Measurements from ENCODE around the gene GPR171. TPM values are rescaled to one million over a fixed set of nuclear protein-coding genes. Genes with fewer than 3 reads are reported as not detected.

Gene GPR171
- total RNA-seq, 2 experiments from 2014 or later: 70.7 to 74.0 TPM

- ChIA-PET CTCF (interaction anchor here (1.2 to 1.6 kb wide), 2 partner anchors 13 to 45 kb away, joined by 3 to 7 read pairs; no protein-coding TSS in a partner anchor), POLR2A (no interaction called here)
- Mint-ChIP-seq H3K4me3 (no peak overlapping the region), H3K4me1 (ENCODE audit: low read depth) (peaks cover 47% of the 10 kb centered on the region), H3K9me3 (no peaks in the 10 kb centered on the region), H3K36me3 (no peaks in the 10 kb centered on the region), H3K27me3 (no peaks in the 10 kb centered on the region), H3K27ac (no peak overlapping the region)
- intact Hi-C loops (cut with micrococcal nuclease): no loop called here
- DNase-seq: no peak
Measured at GRCh38 chr3:151213151-151213550, 10.1 kb upstream of the GPR171 start.

DNA sequence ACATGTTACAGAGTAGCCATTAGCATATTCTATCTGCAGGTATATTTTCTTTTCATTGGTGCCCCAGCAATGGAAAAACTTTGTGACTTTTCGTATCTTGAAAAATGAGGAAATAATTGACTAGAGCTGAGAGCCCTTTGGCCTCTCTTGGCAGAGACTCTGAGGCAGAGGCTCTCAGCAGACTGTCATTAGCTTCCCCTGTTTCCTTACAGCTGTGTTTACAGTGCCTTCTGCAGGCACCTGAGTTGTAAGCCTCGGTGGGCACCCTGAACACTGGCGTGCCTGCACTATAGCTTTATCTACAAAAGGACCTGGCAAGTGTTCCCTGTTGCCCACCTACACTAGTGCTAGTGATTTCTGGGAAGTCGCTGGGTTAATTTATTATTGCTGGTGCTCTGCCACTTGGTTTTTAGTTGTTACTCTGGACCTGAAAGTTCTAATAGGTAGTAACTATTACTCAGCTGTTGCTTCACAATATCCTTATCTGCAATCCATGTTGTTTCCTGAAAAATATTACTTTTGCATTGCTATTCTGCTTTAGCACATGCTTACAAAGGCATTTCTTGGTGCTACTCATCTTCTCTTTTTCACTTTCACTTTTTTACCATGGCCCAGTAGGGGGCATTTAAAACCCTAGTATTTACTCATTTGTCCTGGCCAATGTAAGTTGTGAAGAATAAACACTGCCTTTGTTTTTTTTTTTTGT is 7.8 kb upstream of the GPR171 start:
- ChIA-PET POLR2A (interaction anchor here (0.6 to 2.2 kb wide), 7 partner anchors 10 to 1002 kb away, joined by 3 to 21 read pairs (median 5); no protein-coding TSS in a partner anchor), CTCF (interaction anchor here (0.6 to 2.5 kb wide), 10 partner anchors 10 to 586 kb away, joined by 3 to 22 read pairs (median 3); no protein-coding TSS in a partner anchor)
- intact Hi-C loops (cut with micrococcal nuclease): no loop called here
- no peak for DNase-seq
- Mint-ChIP-seq H3K4me1 (ENCODE audit: low read depth) (peaks cover 61% of the 10 kb centered on the region), H3K27ac (peak overlapping the region; percentile 91), H3K4me3 (peak overlapping the region; percentile 62), H3K36me3 (no peaks in the 10 kb centered on the region), H3K9me3 (no peaks in the 10 kb centered on the region), H3K27me3 (no peaks in the 10 kb centered on the region)

- ChIA-PET CTCF (interaction anchor here (0.7 to 2.5 kb wide), 4 partner anchors 8 to 41 kb away, joined by 4 to 22 read pairs (median 10); no protein-coding TSS in a partner anchor), POLR2A (interaction anchor here (0.6 to 2.2 kb wide), 7 partner anchors 9 to 448 kb away, joined by 3 to 21 read pairs (median 5); partner anchors contain the start of gene SIAH2)
- Mint-ChIP-seq H3K36me3 (no peaks in the 10 kb centered on the region), H3K9me3 (no peaks in the 10 kb centered on the region), H3K27me3 (no peaks in the 10 kb centered on the region), H3K27ac (peak overlapping the region; percentile 91), H3K4me3 (peak overlapping the region; percentile 59), H3K4me1 (ENCODE audit: low read depth) (peaks cover 72% of the 10 kb centered on the region)
- DNase-seq: peak; percentile 31
- intact Hi-C loops (cut with micrococcal nuclease): loop anchor here (1.0 kb wide), 4 partner anchors 10 to 663 kb away; partner anchors contain the start of genes EIF2A and SERP1
Measured at GRCh38 chr3:151209654-151210053, 6.6 kb upstream of the GPR171 start.

DNA sequence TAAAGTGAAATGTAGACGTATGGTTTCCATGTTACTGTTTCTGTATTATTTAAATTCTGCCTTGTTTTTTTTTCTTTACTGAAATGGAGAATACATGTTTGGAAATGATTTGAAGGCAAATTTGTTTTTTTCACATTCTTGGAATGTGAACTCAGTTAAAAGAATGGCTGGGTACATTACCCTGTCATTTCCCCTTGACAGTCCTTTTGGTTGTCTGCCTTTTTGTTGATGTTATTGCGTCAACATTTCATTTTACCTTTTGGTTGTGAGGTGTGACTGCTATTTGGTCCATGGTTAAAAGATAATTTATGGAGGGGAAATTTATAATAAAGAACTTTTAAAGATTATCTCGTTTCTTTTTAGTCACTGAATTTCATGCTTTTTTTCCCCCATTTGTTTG is 3.2 kb upstream of the GPR171 start:
- Mint-ChIP-seq H3K27ac (peak overlapping the region; percentile 98), H3K4me3 (peak overlapping the region; percentile 41), H3K9me3 (no peaks in the 10 kb centered on the region), H3K27me3 (no peaks in the 10 kb centered on the region), H3K36me3 (peaks cover 17% of the 10 kb centered on the region), H3K4me1 (ENCODE audit: low read depth) (peaks cover 75% of the 10 kb centered on the region)
- no peak for DNase-seq
- ChIA-PET POLR2A (interaction anchor here (0.6 to 3.6 kb wide), 15 partner anchors 8 to 466 kb away, joined by 3 to 20 read pairs (median 4); partner anchors contain the start of genes GPR87 and SIAH2), CTCF (interaction anchor here (0.7 to 3.8 kb wide), 4 partner anchors 14 to 1055 kb away, joined by 4 to 14 read pairs (median 6); no protein-coding TSS in a partner anchor)
- intact Hi-C loops (cut with micrococcal nuclease): loop anchor here (1.0 kb wide), 2 partner anchors 443 to 468 kb away; partner anchors contain the start of gene SIAH2

GRCh38 chr3:151205482-151205881 is 2.5 kb upstream of the GPR171 start:
- no peak for DNase-seq
- intact Hi-C loops (cut with micrococcal nuclease): loop anchor here (1.0 to 2.0 kb wide), 2 partner anchors 78 to 421 kb away; no protein-coding TSS in a partner anchor
- Mint-ChIP-seq H3K36me3 (peaks cover 23% of the 10 kb centered on the region), H3K9me3 (no peaks in the 10 kb centered on the region), H3K27me3 (no peaks in the 10 kb centered on the region), H3K4me3 (peak overlapping the region; percentile 44), H3K4me1 (ENCODE audit: low read depth) (peaks cover 70% of the 10 kb centered on the region), H3K27ac (peak overlapping the region; percentile 98)
- ChIA-PET CTCF (interaction anchor here (0.8 to 3.8 kb wide), 4 partner anchors 14 to 73 kb away, joined by 3 to 14 read pairs (median 7); partner anchors contain the start of gene P2RY14), POLR2A (interaction anchor here (0.6 to 3.6 kb wide), 17 partner anchors 9 to 446 kb away, joined by 3 to 20 read pairs (median 4); partner anchors contain the start of genes GPR87 and SIAH2)

DNA sequence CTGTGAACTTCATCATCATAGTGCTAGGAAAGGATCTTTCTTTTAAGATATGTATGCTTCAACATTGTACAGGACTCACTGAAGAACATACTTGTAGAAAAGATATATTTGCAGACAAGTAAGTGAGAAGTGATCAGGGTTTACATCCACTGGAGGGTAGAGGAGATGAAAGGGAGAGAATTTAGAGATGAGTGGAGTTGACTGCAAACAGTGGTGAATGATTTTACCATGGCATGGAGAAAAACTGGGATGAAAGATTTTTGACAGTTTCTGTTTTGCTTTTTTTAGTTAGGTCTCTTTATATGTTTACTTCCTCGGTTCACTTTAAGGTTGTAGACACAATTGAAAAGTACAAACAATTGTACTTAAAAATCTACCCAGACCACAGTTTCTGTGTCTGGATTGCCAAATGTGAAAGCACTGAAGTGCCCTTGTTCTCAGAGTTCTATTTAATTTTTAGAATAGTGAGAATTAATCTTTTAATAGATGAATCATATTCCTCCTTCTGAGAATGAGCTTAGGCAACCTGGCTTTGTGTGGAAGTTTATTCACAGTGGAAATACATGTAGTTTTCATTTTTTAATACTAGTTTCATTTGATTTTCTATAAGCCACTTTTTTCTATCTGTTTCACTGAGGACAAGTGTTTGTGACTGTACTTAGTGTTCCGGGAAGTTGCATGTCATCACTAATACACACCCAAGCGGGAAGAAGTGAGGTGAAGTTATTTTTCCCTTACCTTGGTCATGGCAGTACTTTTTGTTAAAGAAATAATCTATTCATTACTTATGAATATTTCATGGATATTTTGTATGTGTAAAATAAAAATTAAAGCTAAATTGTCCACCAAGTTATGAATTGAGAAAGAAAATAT is 1.8 kb upstream of the GPR171 start:
- Mint-ChIP-seq H3K9me3 (no peaks in the 10 kb centered on the region), H3K36me3 (peaks cover 30% of the 10 kb centered on the region), H3K27me3 (no peaks in the 10 kb centered on the region), H3K4me1 (ENCODE audit: low read depth) (peaks cover 67% of the 10 kb centered on the region), H3K4me3 (peak overlapping the region; percentile 57), H3K27ac (peak overlapping the region; percentile 98)
- POLR2A ChIA-PET: interaction anchor here (0.7 to 3.6 kb wide), 9 partner anchors 9 to 445 kb away, joined by 3 to 20 read pairs (median 6); partner anchors contain the start of gene SIAH2
- intact Hi-C loops (cut with micrococcal nuclease): loop anchor here (1.0 to 5.0 kb wide), 7 partner anchors 79 to 1958 kb away; partner anchors contain the start of genes RAP2B and SELENOT
- no peak for DNase-seq
- CTCF ChIA-PET: interaction anchor here (0.8 to 3.8 kb wide), 4 partner anchors 13 to 74 kb away, joined by 3 to 14 read pairs (median 7); partner anchors contain the start of gene P2RY14

DNA sequence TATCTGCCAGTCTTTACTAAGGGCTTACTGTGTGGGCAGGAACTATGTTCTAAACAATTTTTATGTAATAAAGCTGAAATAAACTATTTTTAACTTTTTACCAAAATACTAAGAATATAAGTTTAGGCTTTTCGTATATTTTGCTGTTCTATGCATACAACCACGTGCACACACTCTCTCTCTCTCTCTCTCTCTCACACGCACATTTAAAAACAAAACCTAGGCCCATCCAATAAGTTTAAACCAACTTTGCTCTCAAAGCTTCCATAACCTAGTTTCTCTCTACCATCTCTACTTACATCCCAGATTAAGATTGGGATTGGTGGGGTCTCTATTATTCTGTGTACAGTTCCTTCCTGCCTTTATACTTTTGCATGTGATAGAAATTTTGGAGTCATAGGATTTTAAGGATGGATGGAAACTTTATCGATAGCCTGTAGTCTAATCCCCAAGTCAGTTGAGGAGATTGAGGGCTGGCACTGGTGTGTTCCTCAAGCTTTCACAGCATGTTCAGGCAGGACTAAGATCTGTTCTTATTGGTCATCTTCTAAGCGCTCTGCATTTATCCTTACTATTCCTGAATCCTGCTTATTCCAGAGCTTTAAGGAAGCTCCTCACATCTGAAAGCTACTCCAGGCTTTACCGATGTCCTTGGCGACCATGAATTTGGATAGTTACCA is 1.8 kb downstream of the GPR171 start:
- peak overlapping the region; percentile 86 for H3K4me3 Mint-ChIP-seq
- H3K4me1 Mint-ChIP-seq (ENCODE audit: low read depth): peaks cover 59% of the 10 kb centered on the region

DNA sequence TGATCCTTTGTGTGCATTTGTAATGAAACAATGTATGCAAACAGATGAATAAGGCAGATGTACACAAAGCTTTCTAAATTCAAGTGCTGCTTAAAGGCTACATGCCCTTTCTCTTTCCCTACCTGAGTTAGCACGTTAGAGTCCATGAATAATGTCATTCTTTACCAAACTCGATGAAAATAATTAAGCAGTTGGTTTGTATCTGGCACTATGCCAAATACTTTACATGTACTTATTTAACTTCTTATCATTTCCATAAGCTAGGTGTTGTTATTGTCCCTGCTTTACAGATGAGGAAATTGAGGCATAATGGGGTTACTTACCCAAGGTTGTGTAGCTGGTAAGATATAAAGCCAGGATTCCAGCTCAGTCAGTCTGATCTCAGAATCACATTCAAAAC is 2.4 kb downstream of the GPR171 start:
- peaks cover 57% of the 10 kb centered on the region for H3K4me1 Mint-ChIP-seq (ENCODE audit: low read depth)

More for the DNA sequence above, 1.8 kb downstream of the GPR171 start:
- H3K9me3 Mint-ChIP-seq: no peaks in the 10 kb centered on the region
- intact Hi-C loops (cut with micrococcal nuclease): loop anchor here (5.0 kb wide), 5 partner anchors 599 to 1961 kb away; partner anchors contain the start of genes RAP2B and SELENOT
- peak overlapping the region; percentile 99 for H3K27ac Mint-ChIP-seq
- no peak for DNase-seq
- POLR2A ChIA-PET: interaction anchor here (0.6 to 5.1 kb wide), 14 partner anchors 9 to 1073 kb away, joined by 3 to 111 read pairs (median 8); partner anchors contain the start of genes MBNL1 and SIAH2
- no peaks in the 10 kb centered on the region for H3K27me3 Mint-ChIP-seq
- CTCF ChIA-PET: interaction anchor here (0.9 to 4.4 kb wide), 8 partner anchors 9 to 440 kb away, joined by 3 to 43 read pairs (median 4); no protein-coding TSS in a partner anchor
- peaks cover 53% of the 10 kb centered on the region for H3K36me3 Mint-ChIP-seq

DNA sequence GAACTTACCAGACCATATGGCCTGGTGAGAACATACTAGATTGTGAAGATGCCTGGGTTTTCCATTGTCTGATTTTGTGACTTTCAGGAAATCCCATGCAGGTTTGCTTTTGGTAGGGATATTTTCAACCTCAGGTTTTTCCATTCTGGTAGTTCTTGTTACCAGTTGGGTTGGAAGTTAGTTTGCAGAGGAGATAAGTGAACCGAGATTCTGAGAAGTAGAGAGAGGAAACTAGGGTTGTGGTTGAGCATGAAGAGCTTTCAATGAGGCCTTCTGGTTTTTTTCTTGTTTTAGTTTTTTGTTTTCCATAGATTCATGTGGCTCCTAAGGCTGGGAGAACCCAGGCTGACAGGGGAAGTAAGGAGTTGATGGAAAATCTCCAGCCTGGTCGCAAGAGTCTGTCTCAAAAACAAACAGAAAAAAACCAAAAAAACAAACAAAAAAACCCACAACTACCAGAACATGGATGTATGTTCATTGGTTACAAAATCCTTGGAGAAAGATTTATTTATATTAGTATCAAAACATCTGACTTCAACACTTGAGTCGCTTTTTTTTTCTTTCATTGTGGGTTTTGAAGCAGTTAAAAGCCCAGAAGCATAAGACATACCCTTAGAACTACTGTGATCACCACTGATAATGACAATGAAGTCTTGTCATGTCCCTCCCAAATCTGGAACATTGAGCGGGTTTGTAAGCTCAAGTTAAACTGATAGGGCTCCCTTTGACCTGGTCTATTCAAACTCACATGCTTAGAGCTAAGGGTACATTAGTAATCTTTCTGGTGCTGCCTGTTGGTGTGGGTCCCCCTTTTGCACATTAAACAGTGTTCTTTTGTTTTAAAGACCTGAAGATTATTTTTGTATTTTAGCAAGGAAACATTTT is 3.2 kb downstream of the GPR171 start:
- Mint-ChIP-seq H3K27me3 (no peaks in the 10 kb centered on the region), H3K4me1 (ENCODE audit: low read depth) (peaks cover 50% of the 10 kb centered on the region), H3K9me3 (no peaks in the 10 kb centered on the region), H3K27ac (peak overlapping the region; percentile 99), H3K36me3 (peaks cover 57% of the 10 kb centered on the region), H3K4me3 (peak overlapping the region; percentile 86)
- no peak for DNase-seq
- ChIA-PET POLR2A (interaction anchor here (0.8 to 5.1 kb wide), 10 partner anchors 8 to 1069 kb away, joined by 3 to 111 read pairs (median 8); partner anchors contain the start of genes MBNL1 and SIAH2), CTCF (interaction anchor here (0.8 to 4.4 kb wide), 6 partner anchors 8 to 415 kb away, joined by 3 to 43 read pairs (median 4); no protein-coding TSS in a partner anchor)
- intact Hi-C loops (cut with micrococcal nuclease): loop anchor here (1.0 to 5.0 kb wide), 8 partner anchors 8 to 1963 kb away; partner anchors contain the start of genes RAP2B and SELENOT

More for the DNA sequence above, 2.4 kb downstream of the GPR171 start:
- ChIA-PET CTCF (interaction anchor here (0.9 to 4.4 kb wide), 8 partner anchors 10 to 439 kb away, joined by 3 to 43 read pairs (median 4); no protein-coding TSS in a partner anchor), POLR2A (interaction anchor here (0.8 to 5.1 kb wide), 11 partner anchors 9 to 1073 kb away, joined by 3 to 111 read pairs (median 9); partner anchors contain the start of genes MBNL1 and SIAH2)
- Mint-ChIP-seq H3K36me3 (peaks cover 57% of the 10 kb centered on the region), H3K27ac (peak overlapping the region; percentile 99), H3K4me3 (peak overlapping the region; percentile 86), H3K27me3 (no peaks in the 10 kb centered on the region), H3K9me3 (no peaks in the 10 kb centered on the region)
- intact Hi-C loops (cut with micrococcal nuclease): loop anchor here (5.0 kb wide), 5 partner anchors 598 to 1962 kb away; partner anchors contain the start of genes RAP2B and SELENOT
- no peak for DNase-seq

Data from activated CD4-positive, alpha-beta memory T cell treated with anti-CD3 and anti-CD28 coated beads for 36 hours (primary cell).